ENCODE measurements around the gene ATAD1.
"Not testable (repeated sequence)": the region's sequence is repeated elsewhere in the genome, so short reads cannot be mapped to it uniquely, and the experiment has no call there.

ATAD1 gene

DNA sequence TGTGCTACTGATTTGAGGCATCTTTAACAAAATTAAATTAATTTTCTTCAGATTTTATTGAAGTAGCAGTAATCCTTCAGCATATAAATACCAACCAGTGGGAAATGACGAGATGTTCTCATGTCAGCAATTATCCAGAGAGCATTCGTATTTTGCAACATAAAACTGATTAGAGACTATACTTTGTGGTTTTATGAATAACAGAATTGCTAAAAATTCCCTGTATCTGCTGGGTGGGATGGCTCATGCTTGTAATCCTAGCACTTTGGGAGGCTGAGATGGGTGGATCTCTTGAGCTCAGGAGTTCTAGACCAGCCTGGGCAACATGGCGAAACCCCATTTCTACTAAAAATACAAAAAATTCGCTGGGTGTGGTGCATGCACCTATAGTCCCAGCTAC is 56.9 kb downstream of the ATAD1 start:
- Histone ChIP-seq H3K36me3 (ENCODE audit: control insufficient read depth, insufficient read depth, low read length) (no peaks in the 10 kb centered on the region), H3K4me1 (ENCODE audit: control insufficient read depth, insufficient read depth, low read length) (no peaks in the 10 kb centered on the region), H3K27me3 (ENCODE audit: control insufficient read depth, insufficient read depth, low read length) (no peaks in the 10 kb centered on the region)

DNA sequence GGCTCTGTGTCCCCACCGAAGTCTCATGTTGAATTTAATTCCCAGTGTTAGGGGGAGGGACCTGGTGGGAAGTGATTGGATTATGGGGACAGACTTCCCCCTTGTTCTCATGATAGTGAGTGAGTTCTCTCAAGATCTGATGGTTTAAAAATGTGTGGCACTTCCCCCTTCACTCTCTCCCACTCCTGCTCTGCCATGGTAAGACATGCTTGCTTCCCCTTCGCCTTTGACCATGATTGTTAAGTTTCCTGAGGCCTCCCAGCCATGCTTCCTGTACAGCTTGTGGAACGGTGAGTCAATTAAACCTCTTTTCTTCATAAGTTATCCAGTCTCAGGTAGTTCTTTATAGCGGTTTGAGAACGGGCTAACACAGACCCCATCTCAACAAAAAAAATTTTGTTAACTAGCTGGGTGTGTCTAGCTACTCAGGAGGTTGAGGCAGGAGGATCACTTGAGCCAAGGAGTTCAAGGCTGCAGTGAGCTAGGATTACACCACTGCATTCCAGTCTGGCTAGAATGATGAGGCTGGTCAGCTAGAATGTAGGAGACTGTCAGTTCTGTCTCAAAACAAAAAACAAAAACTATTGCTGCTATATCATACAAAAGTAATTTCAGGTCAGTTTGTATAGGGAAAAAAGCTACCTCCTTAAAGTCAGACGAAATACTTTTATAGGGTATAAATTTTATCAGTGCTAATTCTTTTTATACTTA is 57.7 kb downstream of the ATAD1 start:
- H3K36me3 ChIP-seq (ENCODE audit: control insufficient read depth, insufficient read depth, low read length): no peaks in the 10 kb centered on the region
- H3K9ac ChIP-seq (ENCODE audit: low read length): no peak overlapping the region
- no peak overlapping the region for H3K4me3 ChIP-seq (ENCODE audit: low read length)

More for the DNA sequence above, 56.9 kb downstream of the ATAD1 start:
- Histone ChIP-seq H3K4me3 (ENCODE audit: low read length) (no peak overlapping the region), H3K9ac (ENCODE audit: low read length) (no peak overlapping the region), H3K9me3 (ENCODE audit: control insufficient read depth, low read length) (no peaks in the 10 kb centered on the region)

DNA sequence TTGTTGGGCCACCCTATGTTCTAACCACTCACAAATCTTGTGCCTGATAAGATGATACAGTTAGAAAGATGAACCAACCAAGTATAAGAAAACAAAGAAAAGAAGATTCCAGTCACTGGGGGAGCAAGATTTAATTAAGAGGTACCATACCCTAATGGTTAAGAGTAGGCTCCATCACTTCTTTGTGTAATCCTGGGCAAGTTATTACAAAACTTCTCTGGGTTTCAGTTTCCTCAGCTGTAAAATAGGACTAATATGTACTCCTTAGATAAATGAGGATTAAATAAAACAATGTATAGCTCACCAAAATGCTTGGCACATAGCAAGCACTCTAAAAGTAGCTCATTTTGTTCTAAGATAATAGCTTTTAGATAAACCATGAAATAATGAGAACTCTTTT is 58.5 kb downstream of the ATAD1 start:
- Histone ChIP-seq H3K27me3 (ENCODE audit: control insufficient read depth, insufficient read depth, low read length) (no peaks in the 10 kb centered on the region), H3K9me3 (ENCODE audit: control insufficient read depth, low read length) (no peaks in the 10 kb centered on the region), H3K4me3 (ENCODE audit: low read length) (no peak overlapping the region), H3K9ac (ENCODE audit: low read length) (no peak overlapping the region), H3K4me1 (ENCODE audit: control insufficient read depth, insufficient read depth, low read length) (no peaks in the 10 kb centered on the region), H3K36me3 (ENCODE audit: control insufficient read depth, insufficient read depth, low read length) (no peaks in the 10 kb centered on the region)

More for the DNA sequence above, 57.7 kb downstream of the ATAD1 start:
- Histone ChIP-seq H3K9me3 (ENCODE audit: control insufficient read depth, low read length) (no peaks in the 10 kb centered on the region), H3K27me3 (ENCODE audit: control insufficient read depth, insufficient read depth, low read length) (no peaks in the 10 kb centered on the region), H3K4me1 (ENCODE audit: control insufficient read depth, insufficient read depth, low read length) (no peaks in the 10 kb centered on the region)

DNA sequence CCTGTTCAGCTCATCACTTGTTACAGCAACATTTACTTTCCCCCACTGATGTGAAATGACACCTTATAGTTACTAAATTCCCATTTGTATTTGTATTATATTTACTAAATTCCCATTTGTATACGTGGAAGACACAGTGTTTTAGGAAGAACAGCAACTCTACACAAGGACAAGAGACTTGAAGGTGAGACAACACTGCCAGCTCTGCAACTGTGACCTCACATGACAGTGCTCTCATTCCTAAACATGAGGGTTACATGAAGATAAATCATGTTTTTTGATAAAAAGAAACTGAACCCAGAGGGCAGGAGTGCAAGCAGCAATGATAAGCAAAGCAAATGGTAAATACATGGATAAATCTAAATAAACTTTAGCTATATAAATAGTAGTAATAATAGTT is 60.3 kb downstream of the ATAD1 start:
- Histone ChIP-seq H3K9me3 (ENCODE audit: control insufficient read depth, low read length) (no peaks in the 10 kb centered on the region), H3K4me1 (ENCODE audit: control insufficient read depth, insufficient read depth, low read length) (no peaks in the 10 kb centered on the region), H3K9ac (ENCODE audit: low read length) (no peak overlapping the region), H3K36me3 (ENCODE audit: control insufficient read depth, insufficient read depth, low read length) (no peaks in the 10 kb centered on the region), H3K27me3 (ENCODE audit: control insufficient read depth, insufficient read depth, low read length) (no peaks in the 10 kb centered on the region), H3K4me3 (ENCODE audit: low read length) (no peak overlapping the region)

DNA sequence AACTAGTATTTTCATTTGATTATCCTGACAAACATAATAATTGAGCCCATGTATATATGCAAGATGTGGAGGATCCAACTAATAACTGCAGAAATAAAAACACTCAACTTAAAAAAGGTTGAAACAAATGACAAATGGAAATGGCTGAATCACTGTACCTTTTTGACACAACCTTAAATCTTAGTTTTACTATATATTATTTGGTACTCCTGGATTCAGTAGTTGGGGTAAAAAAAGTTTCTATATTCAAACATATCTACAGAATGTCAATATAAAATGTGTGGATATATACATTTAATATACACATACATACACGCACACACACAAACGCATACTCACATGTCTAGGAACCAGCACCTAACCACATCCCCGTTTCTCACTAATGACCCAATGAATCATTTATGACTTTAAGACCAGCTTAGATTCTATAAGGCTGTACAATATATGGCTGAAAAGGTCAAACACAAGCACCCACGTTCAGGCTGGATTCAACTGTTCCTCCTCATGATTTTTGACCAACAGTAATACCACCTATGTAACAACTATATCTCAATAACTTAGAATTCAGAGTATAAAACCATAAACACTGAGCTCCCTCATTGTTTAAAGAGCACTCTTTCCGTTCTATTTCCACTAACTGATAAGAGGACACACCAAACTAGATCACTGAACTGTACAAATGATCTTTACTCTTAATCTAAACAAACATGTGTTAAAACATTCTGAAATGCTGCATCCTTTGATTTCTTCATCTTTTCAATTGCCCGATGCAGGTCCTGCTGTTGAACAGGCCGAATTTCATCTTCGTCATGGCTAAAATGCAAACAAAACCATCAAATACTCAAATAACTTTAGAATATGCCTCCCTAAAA is 63.8 kb downstream of the ATAD1 start:
- H3K4me3 ChIP-seq (ENCODE audit: low read length): no peak overlapping the region
- no peaks in the 10 kb centered on the region for H3K4me1 ChIP-seq (ENCODE audit: control insufficient read depth, insufficient read depth, low read length)
- no peaks in the 10 kb centered on the region for H3K36me3 ChIP-seq (ENCODE audit: control insufficient read depth, insufficient read depth, low read length)
- H3K9me3 ChIP-seq (ENCODE audit: control insufficient read depth, low read length): no peaks in the 10 kb centered on the region
- no peaks in the 10 kb centered on the region for H3K27me3 ChIP-seq (ENCODE audit: control insufficient read depth, insufficient read depth, low read length)
- no peak overlapping the region for H3K9ac ChIP-seq (ENCODE audit: low read length)

DNA sequence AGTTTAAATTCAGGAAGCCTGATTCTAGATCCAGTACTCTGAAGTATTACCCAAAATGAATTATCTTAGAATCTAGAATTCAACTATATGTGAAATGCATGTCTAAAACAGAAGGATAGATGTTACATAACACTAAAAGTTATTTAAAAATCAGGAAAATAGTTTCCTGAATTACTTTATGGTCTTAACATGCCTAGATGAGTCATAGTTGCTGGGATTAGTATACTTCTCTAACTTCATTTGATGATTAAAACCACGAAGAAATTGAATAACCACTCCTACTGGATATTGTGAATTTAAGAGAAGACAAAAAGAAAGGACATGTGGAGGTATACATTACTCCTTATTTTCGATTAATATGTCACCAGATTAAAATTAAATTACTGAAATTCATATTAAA is 65.5 kb downstream of the ATAD1 start:
- no peaks in the 10 kb centered on the region for H3K9me3 ChIP-seq (ENCODE audit: control insufficient read depth, low read length)

DNA sequence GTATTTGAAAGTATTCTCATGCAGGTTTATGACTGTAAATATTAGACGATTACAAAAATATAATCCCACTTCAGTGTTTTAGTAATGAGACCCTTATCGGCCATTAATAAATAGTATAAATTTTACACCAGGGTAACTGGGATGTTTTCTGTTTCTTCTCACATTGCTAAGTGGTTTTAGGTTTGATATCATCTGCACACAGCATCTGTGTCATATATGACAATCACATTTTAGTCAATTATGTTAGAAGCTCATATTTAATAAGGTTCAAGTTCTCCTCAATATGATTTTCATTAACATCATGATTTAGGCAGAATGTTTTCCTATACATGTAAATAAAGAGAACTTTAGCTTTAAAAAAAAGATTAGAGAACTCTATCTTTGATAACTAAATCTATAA is 66.8 kb downstream of the ATAD1 start:
- H3K27me3 ChIP-seq (ENCODE audit: control insufficient read depth, insufficient read depth, low read length): no peaks in the 10 kb centered on the region
- H3K9me3 ChIP-seq (ENCODE audit: control insufficient read depth, low read length): no peaks in the 10 kb centered on the region
- H3K4me3 ChIP-seq (ENCODE audit: low read length): no peak overlapping the region
- H3K9ac ChIP-seq (ENCODE audit: low read length): no peak overlapping the region
- H3K36me3 ChIP-seq (ENCODE audit: control insufficient read depth, insufficient read depth, low read length): no peaks in the 10 kb centered on the region
- H3K4me1 ChIP-seq (ENCODE audit: control insufficient read depth, insufficient read depth, low read length): no peaks in the 10 kb centered on the region

More for the DNA sequence above, 65.5 kb downstream of the ATAD1 start:
- Histone ChIP-seq H3K36me3 (ENCODE audit: control insufficient read depth, insufficient read depth, low read length) (no peaks in the 10 kb centered on the region), H3K27me3 (ENCODE audit: control insufficient read depth, insufficient read depth, low read length) (no peaks in the 10 kb centered on the region), H3K4me3 (ENCODE audit: low read length) (no peak overlapping the region), H3K4me1 (ENCODE audit: control insufficient read depth, insufficient read depth, low read length) (no peaks in the 10 kb centered on the region), H3K9ac (ENCODE audit: low read length) (no peak overlapping the region)

DNA sequence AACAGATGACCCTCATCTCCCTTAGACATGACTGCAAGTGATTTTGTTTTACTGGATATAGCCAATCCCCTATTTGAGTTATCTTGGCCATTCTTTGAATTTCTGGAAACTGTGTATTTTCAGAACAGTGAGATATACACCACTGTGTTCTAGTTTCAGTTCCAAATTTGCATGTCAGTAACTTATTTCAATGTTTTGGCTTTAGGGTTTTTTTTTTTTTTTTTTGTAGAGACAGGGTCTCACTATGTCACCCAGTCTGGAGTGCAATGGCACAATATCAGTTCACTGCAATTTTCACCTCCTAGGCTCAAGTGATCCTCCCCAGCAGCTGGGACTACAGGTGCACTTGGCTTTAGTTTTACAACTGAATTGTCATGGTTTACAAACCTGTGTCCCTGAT is 67.2 kb downstream of the ATAD1 start:
- H3K4me3 ChIP-seq (ENCODE audit: low read length): no peak overlapping the region
- no peak overlapping the region for H3K9ac ChIP-seq (ENCODE audit: low read length)
- no peaks in the 10 kb centered on the region for H3K4me1 ChIP-seq (ENCODE audit: control insufficient read depth, insufficient read depth, low read length)
- no peaks in the 10 kb centered on the region for H3K27me3 ChIP-seq (ENCODE audit: control insufficient read depth, insufficient read depth, low read length)
- no peaks in the 10 kb centered on the region for H3K36me3 ChIP-seq (ENCODE audit: control insufficient read depth, insufficient read depth, low read length)
- no peaks in the 10 kb centered on the region for H3K9me3 ChIP-seq (ENCODE audit: control insufficient read depth, low read length)

DNA sequence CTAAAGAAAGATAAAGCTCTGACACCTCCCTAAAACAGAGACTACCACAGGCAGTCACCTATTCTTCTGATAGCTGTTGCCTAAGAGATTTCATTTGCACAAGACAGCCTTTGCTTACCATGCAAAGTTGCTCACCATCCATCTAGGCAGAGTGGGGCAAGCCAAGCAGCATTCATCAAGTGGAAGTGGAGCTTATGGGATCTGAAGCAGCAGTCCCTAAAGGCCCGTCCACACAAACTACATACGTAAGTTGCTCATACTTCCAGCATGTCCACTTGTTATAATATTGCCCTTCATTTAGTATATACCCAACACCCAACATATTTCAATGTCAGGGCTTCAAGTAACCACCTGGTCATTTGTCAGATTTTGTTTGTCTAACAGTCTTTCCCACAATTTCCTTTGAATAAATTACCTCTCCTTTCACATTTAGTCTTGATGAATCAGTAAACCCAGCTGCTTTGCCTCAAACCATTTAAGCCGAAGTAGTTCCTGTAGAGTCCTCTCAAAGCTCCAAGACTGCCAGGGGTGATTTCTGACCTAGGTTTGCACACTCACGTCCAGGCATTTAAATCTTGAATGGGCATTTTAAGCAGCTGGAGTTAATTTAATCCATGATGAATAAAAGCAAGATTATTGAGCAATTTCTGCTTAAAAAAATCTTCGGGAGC is 67.9 kb downstream of the ATAD1 start:
- Histone ChIP-seq H3K4me1 (ENCODE audit: control insufficient read depth, insufficient read depth, low read length) (no peaks in the 10 kb centered on the region), H3K4me3 (ENCODE audit: low read length) (no peak overlapping the region), H3K9ac (ENCODE audit: low read length) (no peak overlapping the region), H3K9me3 (ENCODE audit: control insufficient read depth, low read length) (no peaks in the 10 kb centered on the region), H3K36me3 (ENCODE audit: control insufficient read depth, insufficient read depth, low read length) (no peaks in the 10 kb centered on the region), H3K27me3 (ENCODE audit: control insufficient read depth, insufficient read depth, low read length) (no peaks in the 10 kb centered on the region)

DNA sequence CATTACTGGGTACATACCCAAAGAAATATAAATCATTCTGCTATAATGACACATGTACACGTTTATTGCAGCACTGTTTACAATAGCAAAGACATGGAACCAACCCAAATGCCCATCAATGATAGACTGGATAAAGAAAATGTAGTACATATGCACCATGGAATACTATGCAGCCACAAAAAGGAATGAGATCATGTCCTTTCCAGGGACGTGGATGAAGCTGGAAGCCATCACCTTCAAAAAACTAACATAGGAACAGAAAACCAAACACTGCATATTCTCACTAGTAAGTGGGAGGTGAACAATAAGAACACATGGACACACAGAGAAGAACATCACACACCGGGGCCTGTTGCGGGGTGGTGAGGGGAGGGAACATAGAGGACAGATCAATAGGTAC is 69.8 kb downstream of the ATAD1 start:
- not testable (repeated sequence) for H3K9me3 ChIP-seq (ENCODE audit: control insufficient read depth, low read length); H3K27me3 ChIP-seq (ENCODE audit: control insufficient read depth, insufficient read depth, low read length); H3K9ac ChIP-seq (ENCODE audit: low read length); H3K36me3 ChIP-seq (ENCODE audit: control insufficient read depth, insufficient read depth, low read length); H3K4me1 ChIP-seq (ENCODE audit: control insufficient read depth, insufficient read depth, low read length); H3K4me3 ChIP-seq (ENCODE audit: low read length)

DNA sequence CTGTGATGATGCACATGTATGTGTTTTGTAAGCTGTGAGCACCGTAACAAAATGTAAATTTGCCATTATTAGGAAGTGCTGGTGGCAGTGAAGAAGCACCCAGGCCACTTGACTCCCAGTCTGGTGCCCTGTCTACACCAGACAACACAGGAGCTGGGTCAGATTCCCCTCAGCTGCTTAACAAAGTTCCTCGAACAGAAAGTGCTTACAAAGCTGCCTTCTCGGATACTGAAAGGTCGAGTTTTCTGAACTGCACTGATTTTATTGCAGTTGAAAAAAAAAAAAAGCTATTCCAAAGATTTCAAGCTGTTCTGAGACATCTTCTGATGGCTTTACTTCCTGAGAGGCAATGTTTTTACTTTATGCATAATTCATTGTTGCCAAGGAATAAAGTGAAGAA is 71.1 kb downstream of the ATAD1 start:
- no peaks in the 10 kb centered on the region for H3K9me3 ChIP-seq (ENCODE audit: control insufficient read depth, low read length)
- H3K9ac ChIP-seq (ENCODE audit: low read length): no peak overlapping the region
- no peak overlapping the region for H3K4me3 ChIP-seq (ENCODE audit: low read length)
- H3K36me3 ChIP-seq (ENCODE audit: control insufficient read depth, insufficient read depth, low read length): no peaks in the 10 kb centered on the region
- H3K4me1 ChIP-seq (ENCODE audit: control insufficient read depth, insufficient read depth, low read length): no peaks in the 10 kb centered on the region
- no peaks in the 10 kb centered on the region for H3K27me3 ChIP-seq (ENCODE audit: control insufficient read depth, insufficient read depth, low read length)

DNA sequence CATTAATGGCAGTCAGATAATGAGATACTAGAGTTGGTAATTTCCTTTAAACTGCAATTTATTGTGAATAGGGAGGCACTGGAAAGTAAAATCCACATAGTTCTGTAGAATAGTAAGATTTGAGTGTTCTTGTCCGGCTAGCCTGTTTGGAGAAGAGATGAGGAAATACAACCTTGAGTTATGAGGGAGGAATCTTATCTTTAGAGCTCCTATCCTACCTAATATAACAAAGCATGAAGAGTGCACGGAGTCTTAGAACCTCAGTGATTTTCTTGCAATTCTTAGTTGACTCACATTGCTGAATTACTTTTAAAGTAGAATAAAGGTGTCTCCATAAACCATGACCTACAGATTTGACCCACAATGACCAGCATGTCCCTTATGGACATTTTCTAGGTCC is 73.4 kb downstream of the ATAD1 start:
- Histone ChIP-seq H3K4me1 (ENCODE audit: control insufficient read depth, insufficient read depth, low read length) (no peaks in the 10 kb centered on the region), H3K27me3 (ENCODE audit: control insufficient read depth, insufficient read depth, low read length) (no peaks in the 10 kb centered on the region), H3K4me3 (ENCODE audit: low read length) (no peak overlapping the region), H3K36me3 (ENCODE audit: control insufficient read depth, insufficient read depth, low read length) (no peaks in the 10 kb centered on the region), H3K9me3 (ENCODE audit: control insufficient read depth, low read length) (no peaks in the 10 kb centered on the region), H3K9ac (ENCODE audit: low read length) (no peak overlapping the region)
